GM23338 (cell line): ENCODE results near the gene LATS2. TPM values are rescaled to one million over a fixed set of nuclear protein-coding genes. Genes with fewer than 3 reads are reported as not detected.

Experiments
- ATAC-seq: fragments of 200-7000 bp; cut with Tn5 transposase; 3 replicates; pipeline ENCODE4 v1.9.1; 2020
- DNase-seq: peaks from one replicate; pipeline ENCODE4 v3.0.0-alpha.2; 2015; ENCODE audit warnings: low spot score
- H2AFZ ChIP-seq: fragments of 200-600 bp; sonication (generic); 2 replicates; pipeline ENCODE4 v1.8.0; 2016; ENCODE audit warnings: antibody characterized with exemption, mild to moderate bottlenecking, moderate library complexity
- H3F3A ChIP-seq: fragments of 200-600 bp; sonication (generic); replicated peaks from 2 replicates; pipeline ENCODE4 v1.8.0; 2017; ENCODE audit warnings: antibody characterized with exemption, mixed run types, low read depth
- H3K27ac ChIP-seq: fragments of 200-600 bp; sonication (generic); 2 replicates; pipeline ENCODE4 v1.6.1; 2016; ENCODE audit warnings: low read depth
- H3K27me3 ChIP-seq: fragments of 200-600 bp; sonication (generic); 2 replicates; pipeline ENCODE4 v1.8.0; 2016; ENCODE audit warnings: mild to moderate bottlenecking, mixed run types, moderate library complexity; ENCODE audit not compliant: insufficient read depth
- H3K36me3 ChIP-seq: fragments of 200-600 bp; sonication (generic); 2 replicates; pipeline ENCODE4 v1.8.0; 2016; ENCODE audit warnings: mild to moderate bottlenecking; ENCODE audit not compliant: insufficient read depth
- H3K4me1 ChIP-seq: fragments of 200-600 bp; sonication (generic); 2 replicates; pipeline ENCODE4 v1.8.0; 2016; ENCODE audit warnings: mild to moderate bottlenecking, moderate library complexity; ENCODE audit not compliant: insufficient read depth
- H3K4me2 ChIP-seq: fragments of 200-600 bp; sonication (generic); 2 replicates; pipeline ENCODE4 v1.7.1; 2017; ENCODE audit warnings: mixed run types
- H3K4me3 ChIP-seq: fragments of 200-600 bp; sonication (generic); 2 replicates; pipeline ENCODE4 v1.6.1; 2016; ENCODE audit warnings: mixed run types
- H3K79me2 ChIP-seq: fragments of 200-600 bp; sonication (generic); replicated peaks from 2 replicates; pipeline ENCODE4 v1.8.0; 2017; ENCODE audit warnings: mild to moderate bottlenecking; ENCODE audit not compliant: insufficient read depth
- H3K9me2 ChIP-seq: fragments of 200-600 bp; sonication (generic); 2 replicates; pipeline ENCODE4 v1.8.0; 2017; ENCODE audit not compliant: insufficient read depth
- H4K20me1 ChIP-seq: fragments of 200-600 bp; sonication (generic); replicated peaks from 2 replicates; pipeline ENCODE4 v1.8.0; 2017; ENCODE audit warnings: mild to moderate bottlenecking; ENCODE audit not compliant: insufficient read depth
- H3K27ac Mint-ChIP-seq: 2 replicates; pipeline ENCODE4 v1.8.0; 2020; ENCODE audit warnings: inconsistent platforms, mild to moderate bottlenecking, moderate library complexity, mixed read lengths
- H3K27me3 Mint-ChIP-seq: 3 replicates; pipeline ENCODE4 v1.8.0; 2022; ENCODE audit warnings: low read depth, mild to moderate bottlenecking, moderate library complexity, mixed read lengths, inconsistent platforms; ENCODE audit not compliant: insufficient read depth, poor library complexity
- H3K36me3 Mint-ChIP-seq: 3 replicates; pipeline ENCODE4 v1.8.0; 2021; ENCODE audit warnings: low read depth, mild to moderate bottlenecking, inconsistent platforms, moderate library complexity, mixed read lengths
- H3K4me1 Mint-ChIP-seq: 3 replicates; pipeline ENCODE4 v1.8.0; 2020; ENCODE audit warnings: mild to moderate bottlenecking, inconsistent platforms, mixed read lengths
- H3K4me3 Mint-ChIP-seq: 3 replicates; pipeline ENCODE4 v1.8.0; 2021; ENCODE audit warnings: moderate library complexity, mild to moderate bottlenecking, inconsistent platforms, mixed read lengths
- H3K9me3 Mint-ChIP-seq: 3 replicates; pipeline ENCODE4 v1.8.0; 2020; ENCODE audit warnings: moderate library complexity, mild to moderate bottlenecking, inconsistent platforms, mixed read lengths
- CTCF ChIP-seq, 2 experiments: fragments of 200-600 bp in 1 of 2; sonication (generic) in 1 of 2; conservative IDR thresholded peaks; 2 replicates each; pipeline versions ENCODE4 v1.5.1 to v1.6.1; 2016 to 2017; ENCODE audit warnings: antibody characterized with exemption in 2 of 2, low read depth in 2 of 2, mild to moderate bottlenecking in 2 of 2, moderate library complexity in 1 of 2
- ETS1 ChIP-seq: IDR thresholded peaks from 2 replicates; pipeline ENCODE4 v1.6.1; 2016; ENCODE audit warnings: antibody characterized with exemption
- EZH2 ChIP-seq: fragments of 200-600 bp; sonication (generic); IDR thresholded peaks from one replicate; pipeline ENCODE4 v1.8.0; 2017; ENCODE audit warnings: antibody characterized with exemption, mild to moderate bottlenecking, low read depth; ENCODE audit not compliant: unreplicated experiment
- JUNB ChIP-seq: IDR thresholded peaks from one replicate; pipeline ENCODE4 v1.6.1; 2016; ENCODE audit warnings: antibody characterized with exemption; ENCODE audit not compliant: unreplicated experiment
- NANOG ChIP-seq: IDR thresholded peaks from 2 replicates; pipeline ENCODE4 v1.6.1; 2016; ENCODE audit warnings: antibody characterized with exemption, borderline replicate concordance
- POLR2AphosphoS5 ChIP-seq: IDR thresholded peaks from 2 replicates; pipeline ENCODE4 v1.6.1; 2016; ENCODE audit warnings: antibody characterized with exemption, low read depth
- REST ChIP-seq: IDR thresholded peaks from one replicate; pipeline ENCODE4 v1.6.1; 2018; ENCODE audit warnings: antibody characterized with exemption; ENCODE audit not compliant: unreplicated experiment
- STAT1 ChIP-seq: IDR thresholded peaks from one replicate; pipeline ENCODE4 v1.6.1; 2016; ENCODE audit warnings: antibody characterized with exemption; ENCODE audit not compliant: unreplicated experiment
- ZNF114 ChIP-seq: fragments of 250-450 bp; sonication (Bioruptor Pico); IDR thresholded peaks from 2 replicates; pipeline ENCODE4 v1.5.0; 2020; ENCODE audit warnings: mild to moderate bottlenecking, moderate library complexity
- ZNF331 ChIP-seq: fragments of 250-450 bp; sonication (Bioruptor Pico); IDR thresholded peaks from 2 replicates; pipeline ENCODE4 v1.5.0; 2020; ENCODE audit warnings: low read depth, mild to moderate bottlenecking, moderate library complexity
- ZNF462 ChIP-seq: fragments of 250-450 bp; sonication (Bioruptor Pico); IDR thresholded peaks from 2 replicates; pipeline ENCODE4 v1.5.0; 2020; ENCODE audit warnings: mild to moderate bottlenecking, moderate library complexity
- polyA plus RNA-seq: library from polyadenylated mRNA; unstranded; fragments of >200 nt; fragmentation: Nextera tagmentation; extraction: Ambion mirVana; gene quantifications from 2 replicates; pipeline ENCODE4 v1.2.1, GENCODE V29; 2016
- total RNA-seq: library from RNA; depleted of rRNA; stranded (reverse); fragments of >200 nt; shearing (Covaris generic); gene quantifications from 2 replicates; pipeline ENCODE4 v1.2.3, GENCODE V29; 2014

LATS2 gene
- total and polyA plus RNA-seq, 2 experiments from 2014 or later: 10.5 to 25.4 TPM

- TF ChIP-seq ZNF462 (CRISPR knock-in tag) (no peak), POLR2AphosphoS5 (no peak), ZNF114 (CRISPR knock-in tag) (no peak)
Measured at GRCh38 chr13:21080593-21080891, 19.2 kb upstream of the LATS2 start (continued).

- Mint-ChIP-seq H3K4me1 (peaks cover 30% of the 10 kb centered on the region), H3K4me3 (no peak overlapping the region), H3K27me3 (peaks cover 11% of the 10 kb centered on the region), H3K36me3 (no peaks in the 10 kb centered on the region), H3K9me3 (no peaks in the 10 kb centered on the region), H3K27ac (no peak overlapping the region)
- no peak for ATAC-seq
- no peaks in the 10 kb centered on the region for H4K20me1 ChIP-seq
- no peaks in the 10 kb centered on the region for H3K79me2 ChIP-seq
- no peaks in the 10 kb centered on the region for H3K36me3 ChIP-seq
- no peak overlapping the region for H3K4me2 ChIP-seq
- H3K9me2 ChIP-seq: no peaks in the 10 kb centered on the region
- 0 out of 2 replicates have a peak, but pooled peaks cover 5% of the 10 kb centered on the region for H3F3A ChIP-seq
- peaks cover 10% of the 10 kb centered on the region for H3K4me1 ChIP-seq
- peak overlapping the region; percentile 28; the same call in 1 of the 2 replicates for H2AFZ ChIP-seq
- H3K27ac ChIP-seq: no peak overlapping the region
- peaks cover 7% of the 10 kb centered on the region; the same call in 1 of the 2 replicates for H3K27me3 ChIP-seq
- DNase-seq: no peak
- no peak overlapping the region for H3K4me3 ChIP-seq
- TF ChIP-seq ZNF114 (CRISPR knock-in tag) (no peak), EZH2 (no peak), REST (no peak), CTCF (conservative IDR thresholded peaks at IDR 0.05; ENCODE audit: low read depth in 2 of 2) (no peak), JUNB (no peak), ETS1 (no peak), STAT1 (no peak), NANOG (no peak), ZNF331 (CRISPR knock-in tag) (no peak)
Measured at GRCh38 chr13:21079761-21080592, 18.6 kb upstream of the LATS2 start.
